ENCODE measurements around the gene ZNF638. TPM values are rescaled to one million over a fixed set of nuclear protein-coding genes. Genes with fewer than 3 reads are reported as not detected.

The ZNF638 gene
- total and polyA plus RNA-seq, 4 donors = 24.8 to 151 (median 56.1) TPM

- H3K27ac ChIP-seq (ENCODE audit: low read depth in 1 of 2, low read length in 2 of 2) = peak overlapping the region in 1 of 2 donors; percentile 27
- TF ChIP-seq RXRA (IDR thresholded peaks at IDR 0.05) (peak; percentile 8 to 50), HNF4G (IDR thresholded peaks at IDR 0.05) (no peak), JUND (IDR thresholded peaks at IDR 0.05) (no peak), ATF3 (IDR thresholded peaks at IDR 0.05) (no peak), GABPA (IDR thresholded peaks at IDR 0.05 in 1 of 2, conservative IDR thresholded peaks at IDR 0.05 in 1 of 2) (no peak), FOXA1 (IDR thresholded peaks at IDR 0.05) (no peak), SP1 (IDR thresholded peaks at IDR 0.05) (peak; percentile 39), HNF4A (conservative IDR thresholded peaks at IDR 0.05) (peak; percentile 56 to 61)
- TF ChIP-seq, protein P1, sequence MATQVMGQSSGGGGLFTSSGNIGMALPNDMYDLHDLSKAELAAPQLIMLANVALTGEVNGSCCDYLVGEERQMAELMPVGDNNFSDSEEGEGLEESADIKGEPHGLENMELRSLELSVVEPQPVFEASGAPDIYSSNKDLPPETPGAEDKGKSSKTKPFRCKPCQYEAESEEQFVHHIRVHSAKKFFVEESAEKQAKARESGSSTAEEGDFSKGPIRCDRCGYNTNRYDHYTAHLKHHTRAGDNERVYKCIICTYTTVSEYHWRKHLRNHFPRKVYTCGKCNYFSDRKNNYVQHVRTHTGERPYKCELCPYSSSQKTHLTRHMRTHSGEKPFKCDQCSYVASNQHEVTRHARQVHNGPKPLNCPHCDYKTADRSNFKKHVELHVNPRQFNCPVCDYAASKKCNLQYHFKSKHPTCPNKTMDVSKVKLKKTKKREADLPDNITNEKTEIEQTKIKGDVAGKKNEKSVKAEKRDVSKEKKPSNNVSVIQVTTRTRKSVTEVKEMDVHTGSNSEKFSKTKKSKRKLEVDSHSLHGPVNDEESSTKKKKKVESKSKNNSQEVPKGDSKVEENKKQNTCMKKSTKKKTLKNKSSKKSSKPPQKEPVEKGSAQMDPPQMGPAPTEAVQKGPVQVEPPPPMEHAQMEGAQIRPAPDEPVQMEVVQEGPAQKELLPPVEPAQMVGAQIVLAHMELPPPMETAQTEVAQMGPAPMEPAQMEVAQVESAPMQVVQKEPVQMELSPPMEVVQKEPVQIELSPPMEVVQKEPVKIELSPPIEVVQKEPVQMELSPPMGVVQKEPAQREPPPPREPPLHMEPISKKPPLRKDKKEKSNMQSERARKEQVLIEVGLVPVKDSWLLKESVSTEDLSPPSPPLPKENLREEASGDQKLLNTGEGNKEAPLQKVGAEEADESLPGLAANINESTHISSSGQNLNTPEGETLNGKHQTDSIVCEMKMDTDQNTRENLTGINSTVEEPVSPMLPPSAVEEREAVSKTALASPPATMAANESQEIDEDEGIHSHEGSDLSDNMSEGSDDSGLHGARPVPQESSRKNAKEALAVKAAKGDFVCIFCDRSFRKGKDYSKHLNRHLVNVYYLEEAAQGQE (IDR thresholded peaks at IDR 0.05) = peak; percentile 9
- H3K4me3 ChIP-seq (ENCODE audit: low read depth in 1 of 3, low read length in 3 of 3) = no peak overlapping the region
- no peaks in the 10 kb centered on the region for H3K36me3 ChIP-seq (ENCODE audit: control insufficient read depth in 4 of 4, insufficient read depth in 3 of 4, low read depth in 1 of 4, low read length in 3 of 4)
- no peaks in the 10 kb centered on the region for H3K27me3 ChIP-seq (ENCODE audit: control insufficient read depth in 4 of 4, insufficient read depth in 4 of 4, low read length in 3 of 4)
- H3K4me1 ChIP-seq (ENCODE audit: control insufficient read depth in 4 of 4, insufficient read depth in 4 of 4, low read length in 3 of 4) = peaks cover 5 to 61% (median 42%) of the 10 kb centered on the region in 4 donors
- WGBS = 29% methylated on average over 5 of the region's 5 CpGs
- DNase-seq (ENCODE audit: low spot score) = no peak
- no peak overlapping the region for H3K9ac ChIP-seq (ENCODE audit: low read depth in 1 of 2, low read length in 2 of 2)
- no peaks in the 10 kb centered on the region for H3K9me3 ChIP-seq (ENCODE audit: control insufficient read depth in 4 of 4, low read length in 3 of 4)
These were observed 129.7 kb downstream of the ZNF638 start for GRCh38 chr2:71461304-71461671.

DNA sequence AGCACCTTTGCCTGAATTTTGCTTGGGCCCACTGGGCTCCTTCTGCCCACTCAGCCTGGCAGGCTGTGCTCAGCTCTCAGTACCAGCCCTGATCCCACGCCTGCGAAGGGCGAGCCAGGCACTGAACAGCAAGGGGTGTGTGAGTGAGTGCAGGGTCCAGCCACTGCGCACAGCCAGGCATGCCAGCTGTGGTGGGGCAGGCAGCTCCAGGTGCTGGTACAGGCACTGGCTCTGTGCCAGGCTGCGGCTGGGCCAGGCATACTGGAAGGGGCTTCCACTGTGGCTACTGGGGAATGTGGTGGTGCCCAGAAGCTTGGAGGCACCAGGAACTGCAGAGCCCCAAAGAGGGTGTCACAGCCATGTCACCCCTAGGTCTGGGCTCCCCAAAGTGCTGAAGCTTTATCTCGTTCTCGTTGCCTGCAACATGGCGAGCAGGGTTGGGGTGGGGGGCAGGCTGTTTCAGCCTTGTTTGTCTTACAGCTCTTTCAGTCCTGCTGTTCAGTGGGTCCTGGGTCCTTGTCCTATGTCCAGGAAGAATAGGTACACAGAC is 130.5 kb downstream of the ZNF638 start:
- H3K4me3 ChIP-seq (ENCODE audit: low read depth in 1 of 3, low read length in 3 of 3) = no peak overlapping the region
- H3K9me3 ChIP-seq (ENCODE audit: control insufficient read depth in 4 of 4, low read length in 3 of 4) = no peaks in the 10 kb centered on the region
- no peak overlapping the region for H3K9ac ChIP-seq (ENCODE audit: low read depth in 1 of 2, low read length in 2 of 2)
- no peak for DNase-seq (ENCODE audit: low spot score)
- no peak overlapping the region for H3K27ac ChIP-seq (ENCODE audit: low read depth in 1 of 2, low read length in 2 of 2)
- no peaks in the 10 kb centered on the region for H3K36me3 ChIP-seq (ENCODE audit: control insufficient read depth in 4 of 4, insufficient read depth in 3 of 4, low read depth in 1 of 4, low read length in 3 of 4)
- WGBS = 94% methylated on average over 8 of the region's 8 CpGs
- peaks cover 5 to 55% (median 37%) of the 10 kb centered on the region in 4 donors for H3K4me1 ChIP-seq (ENCODE audit: control insufficient read depth in 4 of 4, insufficient read depth in 4 of 4, low read length in 3 of 4)
- no peaks in the 10 kb centered on the region for H3K27me3 ChIP-seq (ENCODE audit: control insufficient read depth in 4 of 4, insufficient read depth in 4 of 4, low read length in 3 of 4)
- TF ChIP-seq, protein P1 (IDR thresholded peaks at IDR 0.05) = no peak
- no peak for TF ChIP-seq GABPA (IDR thresholded peaks at IDR 0.05 in 1 of 2, conservative IDR thresholded peaks at IDR 0.05 in 1 of 2)
- TF ChIP-seq SP1 (IDR thresholded peaks at IDR 0.05) = no peak
- TF ChIP-seq JUND (IDR thresholded peaks at IDR 0.05) = no peak
- no peak for TF ChIP-seq MAX (IDR thresholded peaks at IDR 0.05)
- TF ChIP-seq EGR1 (IDR thresholded peaks at IDR 0.05; ENCODE audit: low read depth in 2 of 2) = no peak
- no peak for TF ChIP-seq CTCF (IDR thresholded peaks at IDR 0.05; ENCODE audit: low read depth, low read length, missing input control)
- TF ChIP-seq FOXA2 (IDR thresholded peaks at IDR 0.05) = no peak
- no peak for TF ChIP-seq FOXA1 (IDR thresholded peaks at IDR 0.05)
- TF ChIP-seq HNF4A (conservative IDR thresholded peaks at IDR 0.05) = no peak
- no peak for TF ChIP-seq ATF3 (IDR thresholded peaks at IDR 0.05)
